T47D (cell line): ENCODE measurements around the gene SIX3.

ENCODE experiments used
- DNase-seq, 2 experiments: peaks; one replicate each; pipeline versions ENCODE4 v3.0.0 to v3.0.0-alpha.2; 2011 to 2012; ENCODE audit warnings: low read depth in 1 of 2, low spot score in 1 of 2
- JUND ChIP-seq: IDR thresholded peaks from 2 replicates; pipeline ENCODE4 v1.6.1; 2012; ENCODE audit warnings: low read depth
- in situ Hi-C: cut with HindIII; loops from 2 replicates; pipeline ENCODE4 v1.10.0; 2016; ENCODE audit warnings: low sequenced_read_pairs, low pct_unique_long_range_greater_than_20kb

The SIX3 gene

GRCh38 chr2:44934038-44934982 lies 7.2 kb upstream of the SIX3 start:
- in situ Hi-C loops, result no loop called here
- TF ChIP-seq JUND, result no peak
- no peak for DNase-seq

GRCh38 chr2:44934983-44935728 lies 6.3 kb upstream of the SIX3 start:
- in situ Hi-C loops, result no loop called here
- DNase-seq, result no peak
- no peak for TF ChIP-seq JUND

GRCh38 chr2:44935729-44936098 lies 5.8 kb upstream of the SIX3 start:
- in situ Hi-C loops, result no loop called here
- no peak for DNase-seq
- no peak for TF ChIP-seq JUND

- DNase-seq, result no peak
- no peak for TF ChIP-seq JUND
- in situ Hi-C loops, result no loop called here
Observed at GRCh38 chr2:44936275-44936674, 5.2 kb upstream of the SIX3 start.

GRCh38 chr2:44936715-44937687 lies 4.5 kb upstream of the SIX3 start:
- in situ Hi-C loops, result no loop called here
- no peak for TF ChIP-seq JUND
- no peak for DNase-seq

GRCh38 chr2:44937688-44938240 lies 3.7 kb upstream of the SIX3 start:
- DNase-seq, result peak; percentile 83 to 85
- in situ Hi-C loops, result no loop called here
- TF ChIP-seq JUND, result no peak

- no peak for TF ChIP-seq JUND
- in situ Hi-C loops, result no loop called here
- DNase-seq, result peak in 1 of 2 experiments; percentile 50
Observed at GRCh38 chr2:44938287-44939105, 3.0 kb upstream of the SIX3 start.

GRCh38 chr2:44939106-44940048 lies 2.1 kb upstream of the SIX3 start:
- TF ChIP-seq JUND, result no peak
- peak in 1 of 2 experiments; percentile 45 for DNase-seq
- in situ Hi-C loops, result no loop called here

- DNase-seq, result no peak
- in situ Hi-C loops, result no loop called here
- TF ChIP-seq JUND, result no peak
Observed at GRCh38 chr2:44940049-44940494, 1.4 kb upstream of the SIX3 start.

- in situ Hi-C loops, result no loop called here
- no peak for TF ChIP-seq JUND
- no peak for DNase-seq
Observed at GRCh38 chr2:44940732-44941464, 604 bp upstream of the SIX3 start.
